Gastrocnemius medialis (tissue), 4 donors: ENCODE measurements around the gene PXT1. TPM values are rescaled to one million over a fixed set of nuclear protein-coding genes. Genes with fewer than 3 reads are reported as not detected.

Experiments used
- ATAC-seq, 2 donors: fragments of 150-250 bp; one replicate each; pipeline ENCODE4 v1.9.1; 2016
- DNase-seq, 2 donors: peaks; one replicate each; pipeline ENCODE4 v3.0.0-alpha.2; 2019
- H3K27ac ChIP-seq, 4 donors: fragments of 200-600 bp; sonication (generic); 1 replicate in 1 of 4; 2 replicates in 3 of 4; pipeline ENCODE4 v1.5.1; 2016 to 2018; ENCODE audit warnings: mild to moderate bottlenecking in 2 of 4, moderate library complexity in 1 of 4
- H3K27me3 ChIP-seq, 3 donors: fragments of 200-600 bp; sonication (generic) in 2 of 3; 1 replicate in 1 of 3; 2 replicates in 2 of 3; pipeline versions ENCODE4 v1.5.1 to v1.6.0; 2016 to 2019; ENCODE audit warnings: mild to moderate bottlenecking in 1 of 3, moderate library complexity in 1 of 3
- H3K36me3 ChIP-seq, 2 donors: fragments of 200-600 bp; sonication (generic) in 1 of 2; one replicate each; pipeline ENCODE4 v1.5.1; 2017 to 2018
- H3K4me1 ChIP-seq, 2 donors: fragments of 200-600 bp; sonication (generic) in 1 of 2; one replicate each; pipeline ENCODE4 v1.5.1; 2016 to 2017; ENCODE audit warnings: mild to moderate bottlenecking in 2 of 2
- H3K4me3 ChIP-seq, 4 donors: fragments of 200-600 bp; sonication (generic) in 3 of 4; 1 replicate in 1 of 4; 2 replicates in 3 of 4; pipeline ENCODE4 v1.5.1; 2016 to 2019; ENCODE audit warnings: mild to moderate bottlenecking in 2 of 4
- H3K9me3 ChIP-seq, 3 donors: fragments of 200-600 bp; sonication (generic) in 2 of 3; 1 replicate in 1 of 3; 2 replicates in 2 of 3; pipeline ENCODE4 v1.5.1; 2016 to 2019
- POLR2A ChIP-seq, 2 donors: fragments of 450-650 bp; IDR thresholded peaks; one replicate each; pipeline ENCODE4 v1.6.1; 2017; ENCODE audit warnings: antibody characterized with exemption in 2 of 2, mild to moderate bottlenecking in 2 of 2, moderate library complexity in 2 of 2
- in situ Hi-C, 4 donors: fragments of 200-750 bp; cut with MboI; loops; one replicate each; pipeline versions ENCODE4 v1.15.0 to v1.8.0; 2017; ENCODE audit warnings: low sequenced_read_pairs in 4 of 4
- intact Hi-C: fragments of 100-400 bp; cut with DNase I; formaldehyde crosslinking; loops from one replicate; pipeline ENCODE4 v1.15.1; 2023; ENCODE audit warnings: low total_unique reads
- total RNA-seq, 4 donors: library from RNA; depleted of rRNA; stranded (reverse); fragments of >200 nt; gene quantifications; one replicate each; pipeline versions ENCODE4 v1.1.0 to v1.2.3, GENCODE V29; 2016
- TF ChIP-seq, protein P1 (sequence below), 5 experiments: fragments of 450-650 bp in 3 of 5; fragments of 200-600 bp in 2 of 5; sonication (generic) in 2 of 5; IDR thresholded peaks in 4 of 5; conservative IDR thresholded peaks in 1 of 5; 1 replicate in 4 of 5; 2 replicates in 1 of 5; pipeline ENCODE4 v1.5.1; 2016 to 2019; ENCODE audit warnings: antibody characterized with exemption in 5 of 5, mild to moderate bottlenecking in 3 of 5, moderate library complexity in 3 of 5

PXT1 gene
- total RNA-seq, result not detected

GRCh38 chr6:36442671-36443470, at the start of gene PXT1, which contains the start of gene KCTD20:
Gene PXT1, minus strand, starts transcription at chr6:36442854. Its CDS starts 16,772 bp downstream, at chr6:36426082.
Gene KCTD20, plus strand, starts transcription at chr6:36443000. Its CDS starts 27,098 bp downstream, at chr6:36470098.
- Histone ChIP-seq H3K9me3 (no peaks in the 10 kb centered on the region), H3K27me3 (no peaks in the 10 kb centered on the region), H3K27ac (peak within 1 kb of the TSS; percentile 97 to 99 (median 98)), H3K36me3 (no peaks in the 10 kb centered on the region), H3K4me1 (peaks cover 35 to 37% of the 10 kb centered on the region in 2 donors), H3K4me3 (peak within 1 kb of the TSS; percentile 86 to 96 (median 92))
- TF ChIP-seq, protein P1, sequence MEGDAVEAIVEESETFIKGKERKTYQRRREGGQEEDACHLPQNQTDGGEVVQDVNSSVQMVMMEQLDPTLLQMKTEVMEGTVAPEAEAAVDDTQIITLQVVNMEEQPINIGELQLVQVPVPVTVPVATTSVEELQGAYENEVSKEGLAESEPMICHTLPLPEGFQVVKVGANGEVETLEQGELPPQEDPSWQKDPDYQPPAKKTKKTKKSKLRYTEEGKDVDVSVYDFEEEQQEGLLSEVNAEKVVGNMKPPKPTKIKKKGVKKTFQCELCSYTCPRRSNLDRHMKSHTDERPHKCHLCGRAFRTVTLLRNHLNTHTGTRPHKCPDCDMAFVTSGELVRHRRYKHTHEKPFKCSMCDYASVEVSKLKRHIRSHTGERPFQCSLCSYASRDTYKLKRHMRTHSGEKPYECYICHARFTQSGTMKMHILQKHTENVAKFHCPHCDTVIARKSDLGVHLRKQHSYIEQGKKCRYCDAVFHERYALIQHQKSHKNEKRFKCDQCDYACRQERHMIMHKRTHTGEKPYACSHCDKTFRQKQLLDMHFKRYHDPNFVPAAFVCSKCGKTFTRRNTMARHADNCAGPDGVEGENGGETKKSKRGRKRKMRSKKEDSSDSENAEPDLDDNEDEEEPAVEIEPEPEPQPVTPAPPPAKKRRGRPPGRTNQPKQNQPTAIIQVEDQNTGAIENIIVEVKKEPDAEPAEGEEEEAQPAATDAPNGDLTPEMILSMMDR (IDR thresholded peaks at IDR 0.05 in 4 of 5, conservative IDR thresholded peaks at IDR 0.05 in 1 of 5), result peak in 2 of 5 experiments; percentile 26 to 40
- peak; percentile 94 for TF ChIP-seq POLR2A (IDR thresholded peaks at IDR 0.05)
- ATAC-seq, result peak; percentile 73 to 75
- in situ Hi-C loops (loop anchor here in 2 of 4 donors (25.0 kb wide), 2 partner anchors 144 to 244 kb away; partner anchors contain the start of genes CDKN1A (in 1 of the 2), RAB44 (in 1 of the 2) and SRSF3 (in 1 of the 2)), intact Hi-C loops (loop anchor here (1.0 to 10.0 kb wide), 4 partner anchors 20 to 544 kb away; partner anchors contain the start of genes CDKN1A and MTCH1)
- peak; percentile 73 to 89 for DNase-seq

- H3K27me3 ChIP-seq, result no peaks in the 10 kb centered on the region
- no peak overlapping the region for H3K27ac ChIP-seq
- ATAC-seq (peak in 1 of 2 donors; percentile 19), DNase-seq (no peak)
- peaks cover 0 to 30% of the 10 kb centered on the region in 2 donors for H3K36me3 ChIP-seq
- H3K9me3 ChIP-seq, result no peaks in the 10 kb centered on the region
- in situ Hi-C loops, result no loop called here
- no peak for TF ChIP-seq POLR2A (IDR thresholded peaks at IDR 0.05)
- TF ChIP-seq, protein P1 (IDR thresholded peaks at IDR 0.05 in 4 of 5, conservative IDR thresholded peaks at IDR 0.05 in 1 of 5), result no peak
- intact Hi-C loops, result no loop called here
- H3K4me3 ChIP-seq, result no peak overlapping the region
- peaks cover 12 to 14% of the 10 kb centered on the region in 2 donors for H3K4me1 ChIP-seq
Measured at GRCh38 chr6:36492092-36492491, 49.4 kb upstream of the PXT1 start.

GRCh38 chr6:36491378-36491965, 48.8 kb upstream of the PXT1 start:
- Histone ChIP-seq H3K27ac (no peak overlapping the region), H3K27me3 (no peaks in the 10 kb centered on the region), H3K36me3 (peaks cover 0 to 32% of the 10 kb centered on the region in 2 donors), H3K9me3 (no peaks in the 10 kb centered on the region), H3K4me1 (peaks cover 12 to 14% of the 10 kb centered on the region in 2 donors), H3K4me3 (no peak overlapping the region)
- TF ChIP-seq POLR2A (IDR thresholded peaks at IDR 0.05), result no peak
- TF ChIP-seq, protein P1 (IDR thresholded peaks at IDR 0.05 in 4 of 5, conservative IDR thresholded peaks at IDR 0.05 in 1 of 5), result no peak
- DNase-seq, result no peak
- ATAC-seq, result no peak
- in situ Hi-C loops, result no loop called here
- intact Hi-C loops, result no loop called here

DNA sequence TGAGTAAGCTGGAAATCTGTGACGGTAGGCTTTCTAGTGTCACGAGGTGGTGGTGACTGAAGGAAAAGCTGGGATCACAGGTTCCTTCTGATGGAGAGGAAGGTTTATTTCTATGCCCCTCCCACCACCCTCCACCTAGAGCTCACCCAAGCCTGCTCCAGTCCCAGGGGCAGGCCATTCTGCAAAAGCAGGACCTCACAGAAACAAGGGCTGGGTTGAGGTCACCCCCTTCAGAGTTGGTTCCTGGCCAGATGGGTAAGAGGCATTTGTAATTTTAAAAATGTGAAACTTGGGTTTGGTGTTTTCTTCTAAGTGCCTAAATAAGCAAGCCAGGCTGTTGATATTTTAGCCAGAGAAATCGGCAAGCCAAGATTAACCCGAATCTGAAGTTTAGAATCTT, 46.8 kb upstream of the PXT1 start:
- H3K4me1 ChIP-seq, result peaks cover 12 to 14% of the 10 kb centered on the region in 2 donors
- intact Hi-C loops (no loop called here), in situ Hi-C loops (no loop called here)
- no peaks in the 10 kb centered on the region for H3K27me3 ChIP-seq
- H3K27ac ChIP-seq, result no peak overlapping the region
- H3K9me3 ChIP-seq, result no peaks in the 10 kb centered on the region
- H3K4me3 ChIP-seq, result no peak overlapping the region
- TF ChIP-seq, protein P1 (IDR thresholded peaks at IDR 0.05 in 4 of 5, conservative IDR thresholded peaks at IDR 0.05 in 1 of 5), result no peak
- TF ChIP-seq POLR2A (IDR thresholded peaks at IDR 0.05), result no peak
- no peak for ATAC-seq
- H3K36me3 ChIP-seq, result peaks cover 0 to 36% of the 10 kb centered on the region in 2 donors
- DNase-seq, result no peak
